HG02571 (cell line): ENCODE results near the gene SERPINB13.
"Not testable (repeated sequence)": the region's sequence is repeated elsewhere in the genome, so short reads cannot be mapped to it uniquely, and the experiment has no call there.

Experiments
- ATAC-seq: cut with Tn5 transposase; IDR thresholded peaks from one replicate; pipeline ENCODE4 v1.9.1; 2021; ENCODE audit warnings: mild to moderate bottlenecking, moderate library complexity; ENCODE audit not compliant: unreplicated experiment

SERPINB13 gene

GRCh38 chr18:63644694-63645093, 57.6 kb downstream of the SERPINB13 start:
- not testable (repeated sequence) for ATAC-seq

GRCh38 chr18:63646936-63647335, 59.8 kb downstream of the SERPINB13 start:
- no peak for ATAC-seq

- ATAC-seq = no peak
Measured at GRCh38 chr18:63648241-63648640, 61.1 kb downstream of the SERPINB13 start.
